OCI-LY7 (cell line): ENCODE measurements around the gene DIP2A. TPM values are rescaled to one million over a fixed set of nuclear protein-coding genes. Genes with fewer than 3 reads are reported as not detected.

Experiments used
- BruUV-seq: library from RNA; stranded (reverse); fragments of 400-500 nt; replicated peaks from 2 replicates; lab custom pipeline; 2021; lab: Mats Ljungman, UMichigan
- CTCF ChIA-PET: fragments of 300-600 bp; sonication (Branson Sonifier 250); formaldehyde crosslinking; loops from one replicate; lab custom pipeline; 2022; ENCODE audit warnings: antibody characterized with exemption; ENCODE audit not compliant: unreplicated experiment; lab: Charles Lee
- POLR2A ChIA-PET: fragments of 300-600 bp; sonication (Branson Sonifier 250); formaldehyde crosslinking; loops from one replicate; lab custom pipeline; 2022; ENCODE audit warnings: antibody characterized with exemption; lab: Charles Lee
- DNase-seq: peaks from one replicate; pipeline ENCODE4 v3.0.0-alpha.2; 2015; ENCODE audit warnings: low spot score
- H2AFZ ChIP-seq: fragments of 200-600 bp; sonication (generic), shearing (Covaris generic); 2 replicates; pipeline ENCODE4 v1.6.1; 2014; ENCODE audit warnings: mild to moderate bottlenecking, antibody characterized with exemption, low read length, moderate library complexity
- H3K27ac ChIP-seq: fragments of 200-600 bp; sonication (generic); 2 replicates; pipeline ENCODE4 v1.5.1; 2014; ENCODE audit warnings: mixed run types, low read depth, mild to moderate bottlenecking, moderate library complexity, low read length, inconsistent platforms; ENCODE audit not compliant: poor library complexity, severe bottlenecking
- H3K36me3 ChIP-seq: fragments of 200-600 bp; sonication (generic); 2 replicates; pipeline ENCODE4 v1.6.1; 2014; ENCODE audit warnings: mild to moderate bottlenecking, antibody characterized with exemption, low read length, moderate library complexity, mixed read lengths; ENCODE audit not compliant: insufficient read depth
- H3K4me1 ChIP-seq: fragments of 200-600 bp; sonication (generic); 2 replicates; pipeline ENCODE4 v1.5.1; 2014; ENCODE audit warnings: mild to moderate bottlenecking, low read length; ENCODE audit not compliant: insufficient read depth, poor library complexity, severe bottlenecking
- H3K4me2 ChIP-seq: fragments of 200-600 bp; sonication (generic); 2 replicates; pipeline ENCODE4 v1.6.1; 2014; ENCODE audit warnings: mild to moderate bottlenecking, low read length
- H3K4me3 ChIP-seq: fragments of 200-600 bp; sonication (generic); 2 replicates; pipeline ENCODE4 v1.5.1; 2014; ENCODE audit warnings: mild to moderate bottlenecking, low read depth, low read length; ENCODE audit not compliant: poor library complexity, severe bottlenecking
- H3K79me2 ChIP-seq: fragments of 200-600 bp; sonication (generic); 2 replicates; pipeline ENCODE4 v1.6.1; 2016; ENCODE audit warnings: low read depth, mild to moderate bottlenecking, low read length, moderate library complexity, mixed read lengths; ENCODE audit not compliant: insufficient read depth
- H3K9me2 ChIP-seq: fragments of 200-600 bp; sonication (generic); 2 replicates; pipeline ENCODE4 v1.6.1; 2016; ENCODE audit warnings: mild to moderate bottlenecking, low read length, mixed read lengths; ENCODE audit not compliant: insufficient read depth
- H3K9me3 ChIP-seq: fragments of 200-600 bp; sonication (generic); 2 replicates; pipeline ENCODE4 v1.6.1; 2014; ENCODE audit warnings: mild to moderate bottlenecking, mixed run types, low read length, mixed read lengths
- H4K20me1 ChIP-seq: fragments of 200-600 bp; sonication (generic); 2 replicates; pipeline ENCODE4 v1.6.1; 2014; ENCODE audit warnings: mild to moderate bottlenecking, antibody characterized with exemption, low read length, moderate library complexity, mixed read lengths; ENCODE audit not compliant: insufficient read depth
- CTCF ChIP-seq: fragments of 200-600 bp; sonication (generic); conservative IDR thresholded peaks from 2 replicates; pipeline ENCODE4 v1.5.1; 2014; ENCODE audit warnings: mild to moderate bottlenecking, antibody characterized with exemption, low read length, moderate library complexity, mixed read lengths
- EZH2phosphoT487 ChIP-seq: fragments of 200-600 bp; sonication (generic); IDR thresholded peaks from 2 replicates; pipeline ENCODE4 v1.6.1; 2018; ENCODE audit warnings: low read depth, borderline replicate concordance, mild to moderate bottlenecking, mixed run types, antibody characterized with exemption, low read length, moderate library complexity, mixed read lengths
- intact Hi-C: fragments of 100-400 bp; cut with micrococcal nuclease; formaldehyde crosslinking; loops from one replicate; pipeline ENCODE4 v1.10.0; 2022; ENCODE audit not compliant: unreplicated experiment
- total RNA-seq, 2 experiments: library from RNA; depleted of rRNA in 1 of 2; stranded (reverse); fragments of >200 nt in 1 of 2; shearing (Covaris generic) in 1 of 2; gene quantifications; 2 replicates each; pipeline ENCODE4 v1.2.3, GENCODE V29; 2014 to 2022

The DIP2A gene
- total RNA-seq, 2 experiments from 2014 or later, result 27.9 to 44.7 TPM

DNA sequence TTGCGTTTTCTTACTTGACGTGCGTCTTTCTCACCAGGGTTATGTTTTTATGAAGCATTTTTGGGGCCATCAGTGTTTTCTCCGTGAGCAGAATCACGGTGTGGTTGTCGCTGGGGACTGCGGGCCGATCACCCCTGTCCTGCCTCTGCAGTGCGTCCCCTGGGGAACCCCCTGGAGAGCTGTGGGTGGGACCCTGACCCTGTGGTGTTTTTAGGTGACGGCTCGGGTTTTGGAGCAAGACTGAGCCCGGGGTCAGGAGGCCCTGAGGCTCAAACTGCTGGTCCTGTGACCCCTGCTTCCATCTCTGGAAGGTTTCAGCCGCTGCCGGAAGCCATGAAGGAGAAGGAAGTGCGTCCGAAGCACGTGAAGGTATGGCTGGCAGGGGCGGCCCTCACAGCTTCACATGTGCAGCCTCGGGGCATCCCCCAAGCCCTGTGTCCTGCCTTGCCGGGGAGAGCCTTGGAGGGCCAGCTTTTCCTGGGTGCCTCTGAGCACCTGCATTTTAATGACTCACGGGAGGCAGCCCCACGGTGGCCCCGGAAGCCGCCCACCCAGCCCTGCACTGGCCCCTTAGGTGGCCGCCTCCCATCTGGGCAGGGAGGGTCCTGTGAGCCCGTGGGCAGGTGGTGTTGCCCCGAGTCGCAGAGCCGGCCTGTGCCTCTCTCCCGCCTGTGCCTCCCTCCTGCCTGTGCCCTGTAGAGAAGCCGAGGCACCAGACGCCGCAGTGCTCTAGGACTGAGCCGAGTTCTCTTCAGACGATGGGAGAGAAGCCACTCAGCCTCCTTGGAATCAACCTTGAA is 36.7 kb upstream of the DIP2A start:
- BruUV-seq, result no TSS peak
- intact Hi-C loops, result no loop called here
- Histone ChIP-seq H3K4me3 (no peak overlapping the region), H3K9me3 (no peaks in the 10 kb centered on the region), H3K36me3 (peaks cover 59% of the 10 kb centered on the region), H4K20me1 (no peaks in the 10 kb centered on the region), H3K27ac (no peak overlapping the region), H3K4me2 (no peak overlapping the region), H3K79me2 (no peaks in the 10 kb centered on the region), H2AFZ (no peak overlapping the region), H3K9me2 (no peaks in the 10 kb centered on the region), H3K4me1 (peaks cover 5% of the 10 kb centered on the region)
- TF ChIP-seq EZH2phosphoT487 (no peak), CTCF (no peak)
- ChIA-PET POLR2A (interaction anchor here (0.6 kb wide), 1 partner anchor 32 kb away, joined by 3 read pairs; no protein-coding TSS in a partner anchor), CTCF (no interaction called here)
- DNase-seq, result no peak

DNA sequence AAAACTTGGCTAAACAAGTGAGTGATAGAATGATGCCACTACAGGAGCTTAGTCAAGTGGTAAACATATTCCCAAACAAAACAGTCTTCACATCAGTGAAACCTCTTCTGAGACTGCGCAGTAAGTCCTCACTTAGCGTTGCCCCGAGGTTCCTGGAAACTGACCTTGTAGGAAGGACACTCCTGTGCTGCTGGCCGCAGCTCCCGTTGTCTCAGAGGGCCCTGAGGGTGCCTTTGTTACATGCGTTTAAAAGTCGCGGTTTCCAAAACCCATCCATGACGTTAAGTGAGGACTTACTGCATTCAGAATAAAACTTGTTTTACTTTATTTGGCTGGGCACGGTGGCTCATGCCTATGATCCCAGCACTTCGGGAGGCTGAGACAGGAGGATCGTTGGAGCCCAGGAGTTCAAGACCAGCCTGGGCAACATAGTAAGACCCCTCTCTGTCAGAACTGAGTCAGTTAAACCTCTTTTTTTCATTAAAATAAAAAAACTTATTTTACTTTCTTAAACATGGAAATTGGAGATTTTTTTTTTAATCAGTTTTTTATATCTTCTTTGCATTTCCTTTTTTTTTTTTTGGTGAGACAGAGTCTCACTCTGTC is 36.0 kb upstream of the DIP2A start:
- Histone ChIP-seq H3K4me2 (no peak overlapping the region), H3K36me3 (peaks cover 60% of the 10 kb centered on the region), H3K4me1 (peaks cover 5% of the 10 kb centered on the region), H3K9me2 (no peaks in the 10 kb centered on the region), H3K79me2 (no peaks in the 10 kb centered on the region), H3K9me3 (no peaks in the 10 kb centered on the region), H3K4me3 (no peak overlapping the region), H4K20me1 (no peaks in the 10 kb centered on the region), H2AFZ (no peak overlapping the region), H3K27ac (no peak overlapping the region)
- no TSS peak for BruUV-seq
- POLR2A ChIA-PET, result interaction anchor here (0.7 kb wide), 1 partner anchor 169 kb away, joined by 3 read pairs; no protein-coding TSS in a partner anchor
- TF ChIP-seq EZH2phosphoT487 (no peak), CTCF (no peak)
- DNase-seq, result no peak
- intact Hi-C loops, result no loop called here
- CTCF ChIA-PET, result no interaction called here
